ENCODE results near the gene HS1BP3.

Gene HS1BP3

GRCh38 chr2:20615068-20615465 is 35.8 kb downstream of the HS1BP3 start:
- DNase-seq: no peak

- no peak for DNase-seq
Measured at GRCh38 chr2:20614201-20615067, 36.5 kb downstream of the HS1BP3 start.

GRCh38 chr2:20612925-20613916 is 37.7 kb downstream of the HS1BP3 start:
- no peak for DNase-seq

- no peak for DNase-seq
Measured at GRCh38 chr2:20611844-20612356, 39.0 kb downstream of the HS1BP3 start.

DNA sequence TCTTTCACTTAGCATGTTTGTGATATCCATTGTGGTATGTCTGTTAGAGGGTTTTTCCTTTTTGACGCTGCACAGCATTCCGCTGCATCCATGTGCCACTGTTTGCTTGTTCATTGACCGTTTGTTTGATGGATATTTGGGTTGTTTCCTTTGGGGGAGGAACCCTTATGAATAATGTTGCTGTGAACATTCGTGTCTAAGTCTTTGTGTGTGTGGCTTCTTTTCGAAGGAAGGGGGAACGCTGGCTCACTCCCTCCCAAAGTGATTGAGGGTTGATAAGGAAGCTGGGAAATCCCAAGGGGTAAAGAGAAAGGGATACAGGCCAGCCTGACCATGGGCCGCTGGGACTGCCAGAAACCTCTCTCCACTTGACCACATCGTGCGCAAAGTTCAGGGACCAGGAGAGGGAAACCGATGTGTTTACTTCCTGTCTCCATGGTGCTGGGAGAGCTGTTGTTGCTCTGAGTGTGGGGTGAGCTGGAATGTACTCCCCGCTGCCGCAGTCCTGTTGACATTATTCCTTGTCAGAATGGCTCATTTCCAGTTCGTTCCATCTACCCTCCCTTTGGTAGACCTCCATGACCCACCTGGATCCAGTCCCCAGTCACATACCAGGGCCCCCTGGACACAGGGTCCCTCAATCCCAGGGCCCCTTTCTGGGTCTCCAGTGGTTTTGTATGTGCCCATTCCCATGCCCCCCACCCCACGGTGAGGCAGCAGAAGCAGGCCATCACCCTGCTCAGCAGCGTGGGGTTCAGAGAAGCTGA is 39.6 kb downstream of the HS1BP3 start:
- no peak for DNase-seq

DNA sequence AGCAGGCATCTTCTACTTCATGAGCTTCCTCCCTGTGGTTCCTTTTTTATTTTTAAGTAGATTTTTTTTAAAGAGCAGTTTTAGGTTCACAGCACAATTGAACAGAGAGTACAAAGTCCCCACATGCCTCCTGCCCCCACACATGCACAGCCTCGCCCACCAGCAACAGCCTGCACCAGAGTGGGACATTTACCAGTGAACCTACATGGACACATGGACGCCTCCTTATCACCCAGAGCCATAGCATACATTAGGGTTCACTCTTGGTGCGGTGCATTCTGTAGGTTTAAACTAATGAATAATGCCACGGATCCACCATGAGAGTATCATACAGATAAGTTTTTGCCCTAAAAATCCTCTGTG is 40.9 kb downstream of the HS1BP3 start:
- no peak for DNase-seq

DNA sequence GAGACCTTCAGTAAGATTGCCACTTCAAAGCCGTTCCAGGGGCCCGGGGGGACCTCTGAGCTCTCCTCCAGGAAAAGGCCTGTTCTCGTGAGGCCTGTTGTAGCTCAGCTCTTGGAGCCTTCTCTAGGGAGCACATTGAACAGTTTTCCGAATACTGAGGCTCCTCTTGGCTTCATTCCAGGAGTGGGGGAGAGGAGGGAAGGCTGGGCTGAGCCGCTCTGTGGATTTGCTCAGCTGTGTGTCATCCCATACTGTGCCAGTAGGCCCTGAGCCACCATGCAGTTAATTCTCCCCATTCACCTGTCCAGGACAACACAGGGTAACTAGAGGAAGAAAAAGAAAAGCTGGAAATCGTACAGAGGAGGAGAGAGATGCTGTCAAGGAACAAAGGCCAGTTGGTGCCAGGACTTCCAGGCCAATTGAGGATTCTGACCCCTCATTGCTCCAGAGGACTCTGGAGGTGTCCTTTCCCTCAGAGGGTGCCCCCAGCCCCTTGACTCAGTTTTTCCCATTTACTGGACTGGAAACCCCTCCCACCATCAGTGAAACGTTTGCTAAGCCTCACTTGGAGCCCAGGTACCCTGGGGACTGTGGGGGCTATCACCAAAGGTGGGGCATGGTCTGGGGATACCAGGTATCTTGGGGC is 41.4 kb downstream of the HS1BP3 start:
- no peak for DNase-seq

- no peak for DNase-seq
Measured at GRCh38 chr2:20608666-20609348, 42.1 kb downstream of the HS1BP3 start.

DNA sequence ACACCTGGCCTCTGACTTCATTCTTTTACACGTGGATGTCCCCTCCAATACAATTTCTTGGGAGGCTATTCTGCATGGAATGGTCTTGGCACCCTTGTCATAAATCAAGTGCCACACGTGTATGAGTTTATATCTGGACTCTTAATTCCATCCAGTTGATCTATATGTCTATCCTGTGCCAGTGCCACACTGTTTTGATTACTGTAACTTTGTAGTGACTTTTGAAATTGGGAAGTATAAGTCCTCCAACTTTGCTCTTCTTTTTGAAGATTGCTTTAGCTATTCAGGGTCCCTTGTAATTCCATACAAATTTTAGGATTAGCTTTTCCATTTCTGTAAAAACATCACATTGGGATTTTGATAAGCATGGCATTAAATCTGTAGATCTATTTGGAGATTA is 43.5 kb downstream of the HS1BP3 start:
- no peak for DNase-seq

GRCh38 chr2:20606198-20606597 is 44.7 kb downstream of the HS1BP3 start:
- no peak for DNase-seq

DNA sequence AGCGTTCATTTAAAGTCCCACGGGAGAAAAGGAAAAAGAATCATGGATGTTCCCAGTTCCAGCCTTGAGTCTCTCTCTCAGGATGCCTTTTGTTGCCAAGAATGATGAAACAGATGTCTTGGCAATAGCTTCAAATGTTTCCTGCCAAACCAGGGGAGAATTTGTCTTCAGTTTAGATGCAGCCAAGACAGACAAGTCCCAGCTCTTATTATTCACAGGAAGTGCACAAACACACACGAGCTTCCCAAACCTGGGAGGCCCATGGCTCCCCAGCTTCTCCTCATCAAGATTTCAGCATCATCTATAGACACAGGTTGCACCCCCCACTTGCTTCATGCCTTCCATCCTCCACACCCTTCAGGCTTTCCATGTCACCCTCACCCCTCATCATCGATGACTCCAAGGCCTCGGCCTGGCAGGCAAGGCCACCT is 45.9 kb downstream of the HS1BP3 start:
- DNase-seq: no peak

GRCh38 chr2:20604401-20604911 is 46.4 kb downstream of the HS1BP3 start:
- DNase-seq: no peak

GRCh38 chr2:20603791-20604190 is 47.1 kb downstream of the HS1BP3 start:
- no peak for DNase-seq

- DNase-seq: no peak
Measured at GRCh38 chr2:20602803-20603202, 48.1 kb downstream of the HS1BP3 start.

DNA sequence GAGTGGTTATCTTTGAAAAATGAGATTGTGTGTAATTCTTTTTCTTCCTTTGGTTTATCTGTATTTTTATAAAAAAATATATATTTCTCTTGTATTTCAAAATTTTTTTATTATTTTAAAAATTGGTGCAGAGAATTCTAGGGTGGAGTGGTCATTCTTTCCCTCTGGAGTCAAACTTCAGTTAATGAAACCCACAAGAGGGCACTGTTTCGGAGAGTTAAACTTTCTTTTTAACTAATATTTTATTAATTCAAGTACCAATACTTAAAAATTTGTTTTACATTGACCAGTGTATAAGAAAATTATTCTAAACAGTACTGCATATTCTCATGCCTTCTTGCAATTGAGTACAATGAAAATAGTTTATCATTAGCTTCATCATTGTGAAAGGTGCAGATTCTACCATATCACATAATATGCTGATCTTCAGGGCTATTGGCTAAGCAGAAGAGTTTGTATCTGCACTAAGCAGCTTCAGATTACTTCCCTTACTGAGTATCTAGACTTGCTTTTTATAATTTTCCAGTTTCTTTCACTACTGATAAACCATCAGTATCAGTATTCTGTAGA is 50.1 kb downstream of the HS1BP3 start:
- DNase-seq: no peak

DNA sequence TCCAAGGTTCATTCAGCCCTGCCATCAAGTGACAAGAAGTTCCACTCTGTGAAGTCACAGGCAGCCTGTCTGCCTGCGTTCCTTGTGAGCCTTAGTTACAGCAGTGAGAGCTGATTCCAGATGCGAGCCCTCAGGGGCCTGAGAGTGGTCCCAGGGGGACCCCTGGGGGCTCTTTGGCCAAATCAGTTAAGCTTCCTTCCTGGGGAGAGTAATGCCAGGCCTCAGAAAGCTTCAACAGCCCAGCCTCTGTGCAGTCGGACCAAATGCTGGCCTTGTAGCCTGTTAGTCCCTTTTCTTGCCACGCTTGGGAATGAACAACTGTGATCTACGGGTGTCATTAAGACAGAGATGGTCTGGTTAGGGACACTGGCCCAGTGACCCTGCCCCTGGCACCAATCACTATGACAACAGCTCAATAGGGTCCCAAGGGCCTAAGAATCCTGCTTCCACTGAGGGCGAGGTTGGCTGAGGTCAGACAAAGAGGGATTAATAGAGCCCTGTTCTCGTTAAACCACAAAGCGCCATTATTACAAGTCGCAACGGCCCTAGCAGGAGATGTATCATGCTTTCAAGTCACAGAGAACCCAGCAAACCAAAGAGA is 50.9 kb downstream of the HS1BP3 start:
- no peak for DNase-seq

GRCh38 chr2:20599001-20599600 is 51.8 kb downstream of the HS1BP3 start:
- DNase-seq: no peak

DNA sequence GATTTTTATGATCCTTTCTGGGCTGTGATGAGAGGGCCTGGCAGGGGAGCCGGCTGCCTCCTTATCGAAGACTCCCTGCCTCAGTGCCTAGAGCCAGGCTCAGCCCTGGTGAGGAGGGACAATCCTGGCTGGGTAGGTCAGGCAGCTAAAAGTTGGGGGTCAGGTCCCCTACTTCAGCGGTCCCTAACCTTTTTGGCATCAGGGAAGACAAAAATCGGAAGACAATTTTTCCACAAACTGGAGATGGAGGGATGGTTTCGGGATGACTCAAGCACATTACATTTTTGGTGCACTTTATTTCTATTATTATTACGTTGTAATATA is 53.1 kb downstream of the HS1BP3 start:
- DNase-seq: no peak

- DNase-seq: no peak
Measured at GRCh38 chr2:20596973-20597859, 53.7 kb downstream of the HS1BP3 start.

Data from 8988T (cell line).